ENCODE measurements around the gene DMRT3. TPM values are rescaled to one million over a fixed set of nuclear protein-coding genes. Genes with fewer than 3 reads are reported as not detected.
A peak's percentile ranks its signal among the peaks of the same experiment; 100 is the strongest.

Gene DMRT3
- total RNA-seq, 2 experiments from 2014 or later = not detected

DNA sequence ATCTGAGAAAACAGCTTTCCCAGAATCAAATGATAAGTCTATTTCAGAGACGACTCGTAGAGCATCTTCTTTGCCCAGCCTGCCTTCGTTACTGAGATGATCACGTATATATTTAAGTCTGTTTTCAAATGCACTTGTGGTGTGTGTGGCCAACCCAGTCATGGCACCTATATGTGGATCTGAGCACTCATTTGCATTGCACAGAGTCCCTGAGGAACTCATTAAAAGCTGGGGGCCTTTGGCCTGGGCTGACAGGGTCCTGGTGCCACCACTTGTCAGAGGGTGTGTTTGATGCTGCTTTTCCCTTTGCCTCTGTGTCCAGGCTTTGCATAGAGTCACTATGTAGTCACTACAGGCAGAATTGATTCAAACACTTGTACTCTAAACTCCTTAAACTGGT lies 17.4 kb upstream of the DMRT3 start:
- no peaks in the 10 kb centered on the region for H3K9me3 Mint-ChIP-seq (ENCODE audit: insufficient read depth)

DNA sequence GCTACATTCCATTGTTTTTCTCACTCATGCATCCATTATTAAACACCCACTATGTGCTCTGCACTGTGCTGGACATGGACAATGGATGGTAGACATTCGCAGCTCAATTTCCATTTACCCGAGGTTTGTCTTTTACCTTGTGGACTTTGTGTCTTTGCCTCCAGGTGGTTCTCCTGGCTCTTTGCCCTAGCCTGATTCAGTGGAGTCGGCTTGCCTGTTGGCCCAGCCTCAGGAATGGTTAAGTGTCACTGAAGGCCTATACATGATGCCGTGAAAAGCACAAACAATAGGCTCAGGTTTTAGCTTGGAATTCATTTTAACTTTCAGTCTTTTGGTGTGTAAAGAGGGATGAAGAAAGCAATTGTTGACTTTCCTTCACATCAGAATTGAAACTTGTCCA lies 16.5 kb upstream of the DMRT3 start:
- H3K27me3 Mint-ChIP-seq (ENCODE audit: low read depth) = peaks cover 25% of the 10 kb centered on the region
- no peak for DNase-seq
- no peaks in the 10 kb centered on the region for H3K36me3 Mint-ChIP-seq (ENCODE audit: low read depth)
- ChIA-PET CTCF (no interaction called here), POLR2A (no interaction called here)
- no peaks in the 10 kb centered on the region for H3K9me3 Mint-ChIP-seq (ENCODE audit: insufficient read depth)
- H3K4me1 Mint-ChIP-seq (ENCODE audit: low read depth) = no peaks in the 10 kb centered on the region
- H3K27ac Mint-ChIP-seq = no peak overlapping the region
- no peak overlapping the region for H3K4me3 Mint-ChIP-seq
- no peak for ATAC-seq

More for the DNA sequence above, 17.4 kb upstream of the DMRT3 start:
- Mint-ChIP-seq H3K4me3 (no peak overlapping the region), H3K4me1 (ENCODE audit: low read depth) (no peaks in the 10 kb centered on the region), H3K27me3 (ENCODE audit: low read depth) (peaks cover 17% of the 10 kb centered on the region), H3K36me3 (ENCODE audit: low read depth) (no peaks in the 10 kb centered on the region), H3K27ac (no peak overlapping the region)
- no peak for DNase-seq
- ChIA-PET POLR2A (no interaction called here), CTCF (no interaction called here)
- ATAC-seq = no peak

DNA sequence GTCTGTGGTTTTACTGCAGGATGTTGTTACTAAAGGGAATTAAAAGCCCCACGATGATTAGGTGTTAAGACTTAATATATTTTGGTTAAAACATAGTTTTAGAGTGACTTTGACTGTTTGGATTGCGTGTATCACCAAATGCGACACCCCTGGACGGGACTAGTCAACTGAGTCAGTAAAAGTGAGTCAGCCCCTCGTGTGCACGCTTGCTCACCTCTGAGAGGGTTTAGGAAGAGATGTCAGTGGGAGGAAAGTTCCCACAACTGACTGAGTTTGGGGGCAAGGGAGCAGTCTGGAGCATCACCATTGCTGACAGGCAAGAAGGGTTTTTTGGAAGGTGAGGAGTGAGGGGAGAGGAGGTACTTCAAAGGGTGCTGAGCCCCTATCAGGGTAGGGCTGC lies 14.4 kb upstream of the DMRT3 start:
- CTCF ChIA-PET = no interaction called here
- Mint-ChIP-seq H3K27ac (no peak overlapping the region), H3K36me3 (ENCODE audit: low read depth) (no peaks in the 10 kb centered on the region)

DNA sequence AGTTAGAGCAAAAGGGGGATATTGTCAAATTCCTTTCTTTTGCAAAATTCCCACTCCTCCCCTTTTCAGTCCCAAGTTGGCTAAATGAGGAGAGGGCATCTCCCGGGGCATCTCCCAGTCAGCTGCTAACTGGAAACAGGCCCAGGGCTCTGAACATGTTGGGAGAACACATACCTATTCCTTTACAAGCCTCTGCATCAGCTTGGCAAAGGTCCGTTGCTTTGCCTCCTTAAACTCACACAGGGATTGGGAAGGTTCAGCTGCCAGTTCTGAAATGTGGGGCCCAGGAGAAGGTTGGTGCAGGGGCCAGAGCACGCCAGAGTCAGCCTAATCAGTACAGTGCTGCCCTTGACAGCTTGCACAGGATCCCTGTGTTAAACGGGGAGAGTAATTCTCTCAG lies 11.0 kb upstream of the DMRT3 start:
- no peak overlapping the region for H3K27ac Mint-ChIP-seq
- DNase-seq (no peak), ATAC-seq (no peak)
- ChIA-PET POLR2A (no interaction called here), CTCF (interaction anchor here (1.1 to 1.5 kb wide), 3 partner anchors 11 to 44 kb away, joined by 3 to 4 read pairs (median 3); partner anchors contain the start of gene DMRT3)
- H3K4me3 Mint-ChIP-seq = no peak overlapping the region
- peaks cover 70% of the 10 kb centered on the region for H3K27me3 Mint-ChIP-seq (ENCODE audit: low read depth)
- H3K36me3 Mint-ChIP-seq (ENCODE audit: low read depth) = peaks cover 6% of the 10 kb centered on the region
- H3K9me3 Mint-ChIP-seq (ENCODE audit: insufficient read depth) = no peaks in the 10 kb centered on the region
- H3K4me1 Mint-ChIP-seq (ENCODE audit: low read depth) = peaks cover 5% of the 10 kb centered on the region

More for the DNA sequence above, 14.4 kb upstream of the DMRT3 start:
- ATAC-seq (no peak), DNase-seq (no peak)
- Mint-ChIP-seq H3K27me3 (ENCODE audit: low read depth) (peaks cover 41% of the 10 kb centered on the region), H3K4me1 (ENCODE audit: low read depth) (no peaks in the 10 kb centered on the region), H3K9me3 (ENCODE audit: insufficient read depth) (no peaks in the 10 kb centered on the region), H3K4me3 (no peak overlapping the region)
- POLR2A ChIA-PET = no interaction called here

DNA sequence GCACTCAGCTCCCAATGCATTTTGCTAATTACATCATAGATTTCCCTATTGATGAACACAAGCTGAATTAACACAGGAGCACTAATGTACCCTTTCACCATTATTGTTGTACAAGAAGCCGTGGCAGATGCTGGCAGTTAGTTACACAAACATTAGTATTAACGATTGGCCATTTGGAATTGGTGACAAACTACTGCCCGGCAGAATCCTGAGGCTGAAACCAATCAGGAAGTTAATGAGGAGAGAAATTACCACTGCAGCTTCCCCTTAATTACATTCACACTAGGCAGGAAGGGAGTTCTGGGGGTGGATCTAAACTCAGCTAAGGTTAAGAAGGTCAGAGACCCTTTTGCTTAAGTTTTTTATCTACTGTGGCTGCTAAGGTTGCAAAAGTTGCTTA lies 9.6 kb upstream of the DMRT3 start:
- Mint-ChIP-seq H3K27ac (no peak overlapping the region), H3K27me3 (ENCODE audit: low read depth) (peaks cover 67% of the 10 kb centered on the region), H3K4me1 (ENCODE audit: low read depth) (peaks cover 5% of the 10 kb centered on the region), H3K36me3 (ENCODE audit: low read depth) (peaks cover 6% of the 10 kb centered on the region), H3K9me3 (ENCODE audit: insufficient read depth) (no peaks in the 10 kb centered on the region), H3K4me3 (no peak overlapping the region)
- POLR2A ChIA-PET = no interaction called here
- CTCF ChIA-PET = interaction anchor here (1.4 kb wide), 1 partner anchor 38 kb away, joined by 3 read pairs; no protein-coding TSS in a partner anchor
- DNase-seq (no peak), ATAC-seq (no peak)

DNA sequence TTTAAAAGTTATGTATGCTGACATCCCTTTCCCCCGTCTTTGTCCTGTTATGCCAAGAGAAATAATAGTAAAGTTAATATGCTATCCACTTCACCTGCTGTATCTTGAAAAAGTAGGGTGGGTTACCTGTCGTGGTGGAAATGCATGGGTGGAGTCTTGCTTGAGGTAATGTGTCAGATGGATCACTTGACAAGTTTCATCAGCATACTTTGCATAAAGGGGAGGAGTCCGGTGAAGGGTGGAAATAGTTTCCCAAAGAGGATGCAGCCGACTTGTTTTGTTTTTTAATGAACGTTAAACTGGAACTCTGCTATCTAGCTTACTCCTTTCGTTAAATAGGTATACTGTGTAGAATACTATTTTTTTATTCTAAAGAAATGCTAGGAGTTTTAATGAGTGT lies 9.0 kb upstream of the DMRT3 start:
- ChIA-PET POLR2A (no interaction called here), CTCF (no interaction called here)
- no peak overlapping the region for H3K4me3 Mint-ChIP-seq
- DNase-seq (no peak), ATAC-seq (no peak)
- peaks cover 69% of the 10 kb centered on the region for H3K27me3 Mint-ChIP-seq (ENCODE audit: low read depth)
- no peak overlapping the region for H3K27ac Mint-ChIP-seq
- H3K4me1 Mint-ChIP-seq (ENCODE audit: low read depth) = peaks cover 7% of the 10 kb centered on the region
- H3K36me3 Mint-ChIP-seq (ENCODE audit: low read depth) = peaks cover 7% of the 10 kb centered on the region
- H3K9me3 Mint-ChIP-seq (ENCODE audit: insufficient read depth) = no peaks in the 10 kb centered on the region

DNA sequence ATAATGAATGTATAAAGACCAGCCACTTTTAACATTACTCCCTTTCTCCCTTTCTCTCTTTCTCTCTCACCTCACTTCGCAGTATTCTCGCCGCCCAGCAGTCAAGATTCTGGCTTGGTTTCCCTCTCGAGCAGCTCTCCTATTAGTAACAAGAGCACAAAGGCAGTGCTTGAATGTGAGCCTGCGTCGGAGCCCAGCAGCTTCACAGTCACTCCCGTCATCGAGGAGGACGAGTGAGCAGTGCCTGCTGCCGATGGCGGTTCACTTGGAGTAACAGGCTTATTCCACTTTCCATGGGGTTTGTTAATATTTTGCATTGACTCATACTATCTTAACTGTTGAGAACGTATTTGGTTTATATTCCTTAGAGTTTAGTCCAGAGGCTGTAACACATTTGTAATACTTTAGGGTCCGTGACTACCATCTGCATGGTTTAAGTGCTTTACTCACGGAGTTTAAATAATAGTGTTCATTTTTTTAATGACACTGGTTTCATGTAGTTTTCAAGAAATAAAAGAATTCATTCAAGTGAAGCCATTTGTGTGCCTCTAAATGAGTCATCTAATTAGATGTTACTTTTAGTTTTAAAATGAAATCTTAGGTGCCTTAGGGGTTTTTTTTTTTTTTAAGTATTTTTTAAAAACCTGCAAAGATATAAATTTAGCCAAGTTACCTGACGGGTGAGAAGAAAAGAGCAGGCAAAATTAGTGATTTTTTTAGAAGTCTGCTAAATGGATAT lies 8.4 kb upstream of the DMRT3 start:
- ATAC-seq (no peak), DNase-seq (no peak)
- ChIA-PET POLR2A (no interaction called here), CTCF (no interaction called here)
- Mint-ChIP-seq H3K27me3 (ENCODE audit: low read depth) (peaks cover 69% of the 10 kb centered on the region), H3K4me1 (ENCODE audit: low read depth) (peaks cover 7% of the 10 kb centered on the region), H3K4me3 (no peak overlapping the region), H3K36me3 (ENCODE audit: low read depth) (peaks cover 7% of the 10 kb centered on the region), H3K27ac (no peak overlapping the region), H3K9me3 (ENCODE audit: insufficient read depth) (no peaks in the 10 kb centered on the region)

DNA sequence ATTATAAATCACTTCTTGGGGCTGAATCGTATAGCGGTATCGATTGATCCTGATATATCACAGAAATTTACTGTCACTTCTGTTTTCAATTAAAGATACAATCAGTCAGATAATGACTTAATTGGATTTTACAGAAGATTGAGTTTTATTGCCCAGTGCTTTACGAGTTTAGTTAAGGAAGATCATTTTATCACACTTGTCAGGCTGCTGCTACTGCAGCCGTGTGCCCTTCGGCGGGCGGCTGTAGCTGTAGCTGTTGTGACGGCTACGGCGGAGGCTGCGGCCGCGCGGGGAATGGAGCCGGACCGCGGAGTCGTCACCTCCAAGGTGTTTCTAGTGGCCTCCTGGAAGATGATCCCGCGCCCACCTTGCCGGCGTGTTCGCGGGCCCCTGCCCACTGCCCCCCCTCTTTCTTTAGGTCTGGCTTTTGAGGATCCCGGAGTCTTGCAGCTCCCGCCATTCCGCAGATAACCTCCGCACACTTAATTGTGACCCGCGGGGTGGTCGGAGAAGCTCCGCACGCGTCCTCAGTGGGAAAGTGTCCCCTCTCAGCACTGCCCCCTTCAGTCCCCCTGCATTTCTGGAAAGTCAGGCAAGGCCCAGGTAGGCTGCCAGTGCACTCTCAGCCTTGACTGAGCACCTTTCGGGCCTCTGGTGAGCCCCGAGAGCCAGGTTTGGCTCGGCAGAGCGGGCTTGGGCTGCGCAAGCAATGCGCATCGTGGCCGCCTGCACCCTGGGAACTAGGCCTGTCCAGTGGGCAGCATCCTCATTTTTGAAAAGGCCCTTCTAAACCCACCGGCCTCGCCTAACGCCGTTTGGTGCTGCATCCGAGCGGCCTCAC lies 6.9 kb upstream of the DMRT3 start:
- ChIA-PET POLR2A (interaction anchor here (0.5 kb wide), 1 partner anchor 393 kb away, joined by 4 read pairs; no protein-coding TSS in a partner anchor), CTCF (no interaction called here)
- no peak overlapping the region for H3K4me3 Mint-ChIP-seq
- H3K27ac Mint-ChIP-seq = no peak overlapping the region
- no peak for DNase-seq
- no peak for ATAC-seq
- peaks cover 12% of the 10 kb centered on the region for H3K4me1 Mint-ChIP-seq (ENCODE audit: low read depth)
- peaks cover 13% of the 10 kb centered on the region for H3K36me3 Mint-ChIP-seq (ENCODE audit: low read depth)
- H3K27me3 Mint-ChIP-seq (ENCODE audit: low read depth) = peaks cover 79% of the 10 kb centered on the region
- H3K9me3 Mint-ChIP-seq (ENCODE audit: insufficient read depth) = no peaks in the 10 kb centered on the region

DNA sequence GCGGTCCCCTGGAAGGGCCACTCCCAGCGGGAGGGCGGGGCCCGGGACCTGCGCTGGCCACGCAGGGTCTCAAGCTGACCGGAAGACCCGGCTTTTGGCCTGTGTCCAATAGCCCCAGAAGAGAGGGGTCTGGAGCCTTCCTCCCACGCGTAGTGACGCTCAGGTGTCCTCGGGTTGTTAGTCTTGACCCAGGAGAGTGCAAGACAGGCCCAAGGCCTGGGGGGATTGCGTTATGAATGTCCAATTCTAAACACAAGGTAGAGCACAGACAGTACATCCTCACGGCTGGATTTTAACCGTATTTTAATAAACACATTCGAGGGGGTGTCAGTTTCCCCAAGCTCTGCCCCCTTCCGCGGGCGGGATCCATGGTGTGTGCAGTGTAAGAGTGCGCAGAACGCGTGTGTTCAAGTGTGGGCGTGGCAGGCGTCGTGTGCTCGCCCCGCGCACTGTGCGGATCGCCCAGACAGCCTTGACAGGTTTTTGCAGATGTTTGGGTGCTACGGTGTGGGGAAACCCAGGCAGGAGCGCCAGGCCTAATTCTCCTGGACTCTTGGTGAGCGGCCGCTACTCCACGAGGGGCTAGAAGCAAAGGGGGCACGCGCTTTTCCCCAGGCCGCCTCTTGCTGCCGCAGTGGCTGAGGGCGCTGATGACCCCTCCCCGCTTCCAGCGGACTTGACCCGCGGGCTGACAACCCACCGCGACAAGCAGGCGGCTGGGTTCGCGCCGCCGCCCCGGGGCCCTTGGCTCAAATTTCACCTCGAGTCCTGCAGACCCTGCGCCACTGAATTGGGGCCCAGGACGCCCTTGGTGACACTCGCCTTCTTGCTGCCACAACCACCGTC lies 6.1 kb upstream of the DMRT3 start:
- H3K4me3 Mint-ChIP-seq = no peak overlapping the region
- CTCF ChIA-PET = no interaction called here
- ATAC-seq (no peak), DNase-seq (no peak)
- peaks cover 12% of the 10 kb centered on the region for H3K4me1 Mint-ChIP-seq (ENCODE audit: low read depth)
- no peaks in the 10 kb centered on the region for H3K9me3 Mint-ChIP-seq (ENCODE audit: insufficient read depth)
- POLR2A ChIA-PET = no interaction called here
- peaks cover 15% of the 10 kb centered on the region for H3K36me3 Mint-ChIP-seq (ENCODE audit: low read depth)
- H3K27ac Mint-ChIP-seq = peak overlapping the region; percentile 35
- H3K27me3 Mint-ChIP-seq (ENCODE audit: low read depth) = peaks cover 81% of the 10 kb centered on the region

DNA sequence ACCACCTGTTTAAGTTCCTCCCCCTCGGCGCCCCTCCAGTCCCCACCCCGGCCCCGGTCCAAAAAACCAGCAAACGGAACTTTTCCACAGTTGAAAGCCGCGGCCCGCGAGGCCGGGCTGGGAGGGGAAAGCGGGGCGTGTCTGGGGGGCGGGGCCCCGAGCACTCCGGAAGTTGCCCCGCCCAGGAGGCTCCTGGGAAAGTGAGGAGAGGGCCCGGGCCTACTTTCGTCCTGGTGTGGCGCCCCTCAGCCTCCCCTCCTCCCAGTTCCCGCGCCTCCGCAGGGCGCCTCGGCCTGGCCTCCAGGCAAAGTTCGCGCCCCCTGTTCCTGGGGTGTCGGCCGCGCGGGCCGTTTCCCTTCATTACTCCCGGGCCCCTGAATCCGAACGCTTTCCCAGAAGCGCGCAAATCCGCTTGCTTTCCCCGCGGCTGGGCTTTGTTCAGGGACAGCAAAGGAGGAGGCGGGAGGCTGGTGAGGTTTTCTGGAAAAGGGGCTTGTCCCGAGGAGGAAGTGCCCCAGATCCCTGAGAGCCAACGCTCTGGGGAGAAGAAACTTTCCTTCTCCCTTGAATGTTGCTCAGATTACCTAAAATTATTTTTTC lies 4.5 kb upstream of the DMRT3 start:
- Mint-ChIP-seq H3K27ac (no peak overlapping the region), H3K4me1 (ENCODE audit: low read depth) (peaks cover 12% of the 10 kb centered on the region), H3K27me3 (ENCODE audit: low read depth) (peaks cover 76% of the 10 kb centered on the region), H3K36me3 (ENCODE audit: low read depth) (peaks cover 19% of the 10 kb centered on the region), H3K4me3 (peak overlapping the region; percentile 15), H3K9me3 (ENCODE audit: insufficient read depth) (no peaks in the 10 kb centered on the region)
- ChIA-PET CTCF (no interaction called here), POLR2A (no interaction called here)
- DNase-seq (no peak), ATAC-seq (no peak)

DNA sequence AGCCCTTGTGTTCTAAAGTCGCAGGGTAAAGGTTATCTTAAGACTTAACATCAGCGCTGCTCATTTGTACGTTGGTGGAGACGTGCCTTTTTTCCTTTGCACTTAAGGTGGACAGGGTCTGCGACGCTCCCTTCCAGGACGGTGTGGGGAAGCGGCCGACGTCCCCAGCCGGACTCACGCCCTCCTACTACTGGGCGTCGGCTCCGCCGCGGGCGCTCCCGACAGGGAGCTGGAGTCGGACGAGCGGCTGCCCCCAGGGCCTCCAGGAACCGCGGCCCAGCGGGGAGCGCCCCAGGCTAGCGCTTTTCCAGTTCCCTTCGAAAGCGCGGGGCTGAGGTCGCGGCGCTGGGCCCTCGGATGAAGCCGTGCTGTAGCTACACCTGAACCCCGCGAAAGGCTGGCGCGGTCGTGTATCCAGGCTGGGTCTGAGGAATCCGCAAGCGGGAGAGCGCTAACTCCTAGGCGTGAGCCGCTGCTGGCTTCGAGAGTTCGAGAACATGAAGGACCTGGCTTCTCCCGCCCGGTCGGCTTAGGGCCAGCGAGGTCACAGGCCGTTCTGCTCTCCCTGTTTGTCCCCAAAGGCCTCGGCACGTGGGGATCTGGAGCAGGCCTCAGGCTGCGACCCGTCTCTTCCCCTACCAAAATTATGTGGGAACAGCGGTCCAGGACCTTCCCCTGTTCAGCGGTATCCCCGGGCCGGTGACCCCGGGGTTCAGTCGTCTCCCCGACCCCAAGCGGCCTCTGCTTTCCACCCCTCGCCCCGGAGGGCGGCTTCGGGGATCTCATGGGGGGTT lies 3.8 kb upstream of the DMRT3 start:
- ChIA-PET POLR2A (no interaction called here), CTCF (no interaction called here)
- H3K9me3 Mint-ChIP-seq (ENCODE audit: insufficient read depth) = no peaks in the 10 kb centered on the region
- no peak overlapping the region for H3K27ac Mint-ChIP-seq
- ATAC-seq (no peak), DNase-seq (no peak)
- peaks cover 19% of the 10 kb centered on the region for H3K36me3 Mint-ChIP-seq (ENCODE audit: low read depth)
- peak overlapping the region; percentile 3 for H3K4me3 Mint-ChIP-seq
- H3K27me3 Mint-ChIP-seq (ENCODE audit: low read depth) = peaks cover 75% of the 10 kb centered on the region
- H3K4me1 Mint-ChIP-seq (ENCODE audit: low read depth) = peaks cover 12% of the 10 kb centered on the region

All from activated CD8-positive, alpha-beta T cell treated with anti-CD3 and anti-CD28 coated beads, Interleukin-2, amount 10 ng/mL, durations not matched to agents 7 days and 5 days (primary cell).